Measurements from ENCODE around the gene WASHC3. TPM values are rescaled to one million over a fixed set of nuclear protein-coding genes. Genes with fewer than 3 reads are reported as not detected.

The WASHC3 gene
- total and polyA plus RNA-seq, 2 experiments from 2014 or later: 6.6 to 24.6 TPM

- TF ChIP-seq ZNF462 (CRISPR knock-in tag; IDR thresholded peaks at IDR 0.05): no peak
- TF ChIP-seq ETS1 (IDR thresholded peaks at IDR 0.05): no peak
- no peak for TF ChIP-seq ZNF331 (CRISPR knock-in tag; IDR thresholded peaks at IDR 0.05; ENCODE audit: low read depth)
- TF ChIP-seq CREB1 (CRISPR knock-in tag; IDR thresholded peaks at IDR 0.05; ENCODE audit: low read depth): no peak
- no peak for TF ChIP-seq POLR2AphosphoS5 (IDR thresholded peaks at IDR 0.05; ENCODE audit: low read depth)
- no peak for TF ChIP-seq CTCF (conservative IDR thresholded peaks at IDR 0.05; ENCODE audit: low read depth in 2 of 2)
- TF ChIP-seq STAT1 (IDR thresholded peaks at IDR 0.05; ENCODE audit: unreplicated experiment): no peak
Observed at GRCh38 chr12:102110782-102111181, 49.0 kb upstream of the WASHC3 start (continued).
